NCI-H1417 (cell line): Measurements from ENCODE around the gene APOBEC3G.

Source experiments
- DNase-seq, 3 experiments: peaks; one replicate each; lab custom pipeline; 2025; lab: John Stamatoyannopoulos, UW

APOBEC3G gene

DNA sequence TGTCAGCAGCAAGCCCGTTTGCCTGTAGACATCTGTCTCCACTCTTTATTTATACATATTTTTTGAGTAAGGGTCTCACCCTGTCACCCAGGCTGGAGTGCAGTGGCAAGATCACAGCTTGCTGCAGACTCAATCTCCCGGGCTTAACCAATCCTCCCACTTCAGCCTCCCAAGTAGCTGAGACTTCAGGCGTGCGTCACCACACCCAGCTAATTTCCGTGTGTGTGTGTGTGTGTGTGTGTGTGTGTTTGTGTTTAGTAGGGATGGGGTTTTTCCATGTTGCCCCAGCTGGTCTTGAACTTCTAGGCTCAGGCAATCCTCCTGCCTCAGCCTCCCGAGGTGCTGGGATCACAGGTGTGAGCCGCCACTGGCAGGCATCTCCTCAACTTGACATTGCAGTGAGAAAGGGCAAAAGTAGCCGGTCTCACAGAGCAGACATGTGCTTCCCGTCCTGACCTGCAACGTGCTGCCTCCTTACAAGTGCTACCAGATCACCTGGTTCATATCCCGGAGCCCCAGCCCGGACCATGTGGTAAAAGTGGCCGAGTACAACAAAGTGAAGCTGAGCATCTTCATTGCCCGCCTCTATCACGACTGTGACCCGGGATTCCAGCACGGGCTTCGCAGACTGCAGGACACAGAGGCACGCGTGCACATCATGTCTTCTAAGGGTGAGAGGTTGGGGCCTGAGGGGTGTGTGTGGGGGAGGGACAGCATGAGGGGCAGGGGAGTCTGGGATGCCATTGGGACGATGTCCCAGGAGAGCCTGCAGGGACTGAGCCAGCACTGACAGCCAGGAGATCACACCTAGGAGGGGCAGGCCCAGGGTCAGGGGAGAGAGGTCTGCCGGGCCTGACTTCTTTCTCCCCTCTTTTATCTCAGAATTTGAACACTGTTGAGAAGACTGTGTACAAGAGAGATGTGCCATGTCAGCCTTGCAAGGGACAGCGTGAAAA, 14.3 kb downstream of the APOBEC3G start:
- no peak for DNase-seq

DNA sequence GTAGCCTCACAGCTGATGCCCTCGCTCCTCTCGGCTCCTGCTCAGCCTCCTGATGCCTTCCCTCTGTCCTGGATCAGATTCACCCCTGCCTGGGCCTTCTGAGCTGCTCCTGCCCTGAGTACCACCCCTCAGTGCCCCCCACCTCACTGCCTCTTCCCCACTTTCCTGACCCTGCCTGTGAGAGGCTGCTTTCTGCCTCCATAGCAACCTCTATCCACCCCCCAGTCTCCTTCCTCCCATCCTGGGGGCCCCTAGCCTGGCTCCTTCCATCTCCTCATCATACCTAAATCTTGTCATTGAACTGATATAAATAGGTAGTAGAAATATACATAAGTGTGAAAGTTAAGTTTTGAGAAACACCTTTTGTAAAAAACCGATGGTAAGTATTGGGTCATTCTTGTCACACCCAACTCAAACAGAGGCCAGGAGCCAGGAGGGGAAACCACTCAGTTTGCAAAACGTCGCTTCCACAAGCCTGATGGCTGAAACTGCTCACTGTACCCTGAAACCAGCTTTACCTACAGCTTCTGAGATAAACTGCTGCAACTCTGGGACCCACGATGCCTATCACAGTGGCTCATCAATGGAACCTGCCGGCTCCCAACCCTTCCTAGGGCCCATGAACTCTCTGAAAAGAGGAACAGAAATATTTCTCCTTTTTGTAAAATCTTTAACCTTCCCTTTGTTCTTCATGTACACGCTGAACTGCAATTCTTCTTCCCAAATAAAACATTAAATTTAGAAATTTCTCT, 15.2 kb downstream of the APOBEC3G start:
- DNase-seq, result no peak

DNA sequence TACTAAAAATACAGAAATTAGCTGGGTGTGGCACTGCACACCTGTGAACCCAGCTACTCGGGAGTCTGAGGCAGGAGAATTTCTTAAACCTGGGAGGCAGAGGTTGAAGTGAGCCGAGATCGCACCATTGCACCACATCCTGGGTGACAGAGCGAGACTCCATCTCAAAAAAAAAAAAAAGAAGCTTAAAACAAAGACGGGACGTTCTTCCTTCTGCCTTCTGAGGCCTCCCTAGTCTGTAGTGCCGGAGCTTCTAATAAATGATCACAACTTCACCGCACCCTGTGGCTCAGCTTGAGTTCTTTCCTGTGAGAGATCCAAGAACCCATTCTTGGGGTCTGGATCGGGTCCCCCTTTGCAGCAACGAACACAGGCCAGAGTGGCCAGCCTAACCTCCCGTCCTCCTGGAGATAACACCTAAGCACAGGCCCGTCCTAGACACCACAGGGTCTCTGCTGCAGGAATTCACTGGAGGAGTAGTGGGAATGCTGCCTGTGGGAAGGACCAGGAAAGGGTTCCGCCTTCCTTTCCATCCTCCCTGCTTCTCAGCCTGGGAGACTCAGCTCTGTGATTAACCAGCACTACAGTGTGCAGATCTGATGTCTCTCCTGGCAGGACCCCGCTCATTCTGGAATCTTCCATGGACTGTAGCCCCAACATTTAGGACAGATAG, 17.8 kb downstream of the APOBEC3G start:
- no peak for DNase-seq

DNA sequence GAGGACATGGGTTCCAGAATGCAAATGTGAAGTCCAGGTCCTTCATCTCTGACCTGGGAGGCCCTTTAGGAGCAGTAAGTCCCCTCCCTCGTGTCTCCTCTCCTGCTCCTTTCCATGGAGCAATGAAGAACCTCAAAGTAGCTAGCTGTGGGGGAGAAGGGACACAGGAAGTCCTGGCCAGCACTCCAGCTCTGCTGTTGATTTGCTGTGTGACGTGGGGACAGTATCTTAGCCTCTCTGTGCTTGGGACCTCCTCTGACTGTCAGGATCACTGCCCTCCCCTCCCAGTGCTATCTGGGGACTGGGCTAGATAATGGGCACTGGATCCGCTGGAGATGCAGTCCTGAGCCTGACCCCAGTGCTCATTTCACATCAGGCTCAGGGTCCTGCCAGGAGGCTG, 18.9 kb downstream of the APOBEC3G start:
- DNase-seq, result no peak

DNA sequence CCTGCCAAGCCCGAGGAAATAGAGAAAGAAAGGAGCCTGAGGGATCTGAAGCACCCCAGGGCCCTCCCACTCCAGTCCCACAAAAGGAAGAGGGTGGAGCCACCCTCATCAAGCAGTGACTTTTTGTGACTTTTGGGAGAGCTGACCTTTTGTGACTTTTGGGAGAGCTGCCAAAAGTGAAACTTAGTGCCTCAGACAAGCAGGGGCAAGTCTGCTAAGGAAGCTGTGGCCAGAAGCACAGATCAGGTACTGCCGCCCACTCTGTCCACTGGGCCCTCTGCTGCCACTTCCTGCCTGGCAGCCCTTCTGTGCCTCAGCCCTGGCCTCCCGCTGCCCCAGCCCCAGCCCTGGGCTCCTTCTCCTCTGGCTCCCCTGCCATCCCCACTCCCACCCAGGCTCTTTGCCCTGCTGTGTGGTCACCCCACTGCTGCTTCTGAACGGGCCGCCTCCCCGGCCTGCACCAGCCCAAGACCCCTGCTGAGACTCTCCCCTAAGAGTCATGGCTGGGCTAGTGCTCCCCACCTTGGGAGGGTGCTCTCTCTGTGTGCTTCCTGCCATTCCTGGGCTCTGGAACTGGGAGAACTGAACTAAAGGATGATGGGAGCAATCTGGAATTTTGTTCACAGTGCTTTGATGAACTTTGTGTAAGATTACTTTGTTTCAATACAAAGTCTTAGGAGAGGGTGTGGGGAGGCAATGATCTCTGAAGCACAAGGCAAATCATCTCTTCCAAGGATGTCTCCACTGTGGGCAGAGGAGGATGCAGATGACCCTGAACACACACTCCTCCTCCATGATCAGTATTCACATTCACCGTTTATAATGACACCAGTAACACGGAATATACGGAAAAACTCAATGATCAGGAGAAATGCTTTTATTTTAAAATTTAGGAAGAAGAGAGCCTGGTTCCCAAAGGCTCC, 20.3 kb downstream of the APOBEC3G start, which contains the start of gene APOBEC3H:
TSS of gene APOBEC3H (plus strand) at position 147 of the 923 bp plus-strand sequence. CDS start 3,035 bp downstream, outside the sequence.
- no peak for DNase-seq

DNA sequence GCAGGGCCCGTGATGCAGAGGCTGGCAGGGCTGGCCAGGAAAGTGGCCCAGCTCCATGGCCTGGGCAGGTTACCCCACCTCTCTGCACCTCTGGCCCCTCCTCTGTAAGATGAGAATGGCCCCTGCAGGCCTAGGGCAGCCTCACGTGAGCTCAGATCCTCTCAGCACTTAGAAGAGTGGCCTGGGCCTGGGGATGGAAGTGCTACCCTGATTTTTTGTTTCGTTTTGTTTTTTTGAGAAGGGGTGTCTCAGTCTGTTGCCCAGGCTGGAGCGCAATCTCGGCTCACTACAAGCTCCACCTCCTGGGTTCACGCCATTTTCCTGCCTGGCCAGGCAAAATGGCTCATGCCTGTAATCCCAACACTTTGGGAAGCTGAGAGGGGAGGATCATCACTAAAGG, 21.0 kb downstream of the APOBEC3G start:
- no peak for DNase-seq

DNA sequence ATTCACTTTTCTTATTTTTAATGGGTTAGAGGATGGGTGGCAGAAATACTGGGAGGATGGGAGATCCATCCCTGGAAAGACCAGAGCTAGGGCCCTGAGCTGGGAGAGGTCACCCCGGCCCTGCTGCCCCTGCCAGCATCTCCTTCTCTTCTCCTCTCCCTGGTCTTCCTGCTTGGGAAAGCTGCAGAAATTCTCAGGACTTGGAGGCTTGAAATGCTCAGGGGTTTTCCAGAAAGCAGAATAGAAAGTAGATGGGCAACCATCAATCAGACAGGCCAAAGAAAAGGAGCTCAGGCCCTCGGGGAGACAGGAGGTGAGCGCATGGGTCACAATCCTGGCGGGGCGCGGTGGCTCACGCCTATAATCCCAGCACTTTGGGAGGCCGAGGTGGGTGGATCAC, 21.5 kb downstream of the APOBEC3G start:
- DNase-seq, result no peak

DNA sequence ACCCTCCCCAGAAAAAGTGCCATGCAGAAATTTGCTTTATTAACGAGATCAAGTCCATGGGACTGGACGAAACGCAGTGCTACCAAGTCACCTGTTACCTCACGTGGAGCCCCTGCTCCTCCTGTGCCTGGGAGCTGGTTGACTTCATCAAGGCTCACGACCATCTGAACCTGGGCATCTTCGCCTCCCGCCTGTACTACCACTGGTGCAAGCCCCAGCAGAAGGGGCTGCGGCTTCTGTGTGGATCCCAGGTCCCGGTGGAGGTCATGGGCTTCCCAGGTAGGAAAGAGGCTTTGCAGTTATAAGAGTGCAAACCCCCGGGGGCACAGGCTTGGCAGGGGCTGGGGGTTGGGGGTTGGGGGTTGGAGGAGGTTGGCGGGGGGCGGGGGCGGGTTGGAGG, 24.2 kb downstream of the APOBEC3G start:
- no peak for DNase-seq

DNA sequence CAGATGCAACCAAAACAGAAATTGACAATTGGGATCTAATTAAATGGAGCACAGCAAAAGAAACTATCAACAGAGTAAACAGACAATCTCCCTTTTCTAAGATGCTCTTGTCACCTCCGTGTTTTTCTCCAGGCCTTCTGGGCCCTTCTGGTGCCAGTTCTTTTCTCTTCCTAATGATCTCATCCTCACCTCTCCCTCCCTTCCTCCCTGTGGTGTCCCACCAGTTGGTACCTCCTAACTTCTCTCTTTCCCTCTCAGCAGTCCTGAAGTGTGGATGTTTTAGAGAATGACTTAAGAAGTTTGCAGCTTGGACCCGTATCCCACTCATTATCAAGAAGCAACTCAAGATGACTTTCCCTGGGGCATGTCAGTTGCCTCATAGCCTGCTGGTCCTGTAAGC, 26.4 kb downstream of the APOBEC3G start:
- no peak for DNase-seq

DNA sequence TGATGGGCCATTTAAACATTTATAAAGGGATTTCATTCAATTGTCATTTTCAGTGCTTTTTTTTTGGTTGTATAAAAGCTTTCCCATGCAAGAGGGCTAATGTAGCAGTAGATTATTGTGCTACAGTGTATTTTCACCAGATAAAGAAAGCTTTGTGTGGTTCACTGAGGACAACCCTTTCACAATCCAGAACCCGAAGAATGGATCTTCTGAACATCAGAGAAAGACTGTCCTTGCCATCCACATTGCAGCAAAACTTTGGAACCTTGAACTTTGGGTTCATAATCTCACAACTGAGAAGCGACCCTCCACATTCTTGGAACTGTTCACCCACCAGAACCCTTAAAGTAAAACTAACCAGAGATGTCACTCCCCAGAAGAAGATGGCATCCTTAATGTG, 29.3 kb downstream of the APOBEC3G start:
- no peak for DNase-seq

DNA sequence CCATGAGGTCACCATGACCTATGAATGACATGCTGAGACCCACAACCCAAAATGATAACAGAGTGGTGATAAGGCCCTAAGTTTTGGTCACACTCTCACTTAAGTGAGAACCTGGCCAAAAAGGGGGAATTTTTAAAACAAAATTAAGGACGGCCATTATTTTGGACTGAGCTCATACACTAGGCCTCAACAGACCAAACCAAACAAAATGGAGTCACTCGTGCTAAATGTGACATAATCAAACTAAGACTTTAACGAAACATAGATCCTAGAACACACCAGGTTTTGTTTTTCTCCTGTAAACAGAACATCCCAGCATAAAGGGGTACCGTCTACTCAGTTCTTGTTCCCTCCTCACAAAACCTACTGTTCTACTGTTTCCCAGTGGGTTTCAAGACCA, 31.4 kb downstream of the APOBEC3G start:
- DNase-seq, result no peak

DNA sequence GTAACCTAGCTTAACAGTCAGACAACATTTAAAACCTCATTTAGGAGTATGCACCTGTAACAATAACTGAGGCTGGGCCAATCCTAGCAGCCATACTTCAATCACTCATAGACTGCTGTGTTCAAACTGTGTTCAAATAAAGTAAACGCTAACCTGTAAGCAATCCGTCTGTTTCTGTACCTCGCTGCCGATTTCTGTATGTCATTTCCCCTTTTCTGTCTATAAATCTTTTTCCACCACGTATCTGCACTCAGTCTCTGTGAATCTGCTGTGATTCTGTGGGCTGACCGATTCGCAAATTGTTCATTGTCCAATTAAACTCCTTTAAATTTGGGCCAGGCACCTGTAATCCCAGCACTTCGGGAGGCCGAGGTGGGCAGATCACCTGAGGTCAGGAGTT, 32.3 kb downstream of the APOBEC3G start:
- no peak for DNase-seq

DNA sequence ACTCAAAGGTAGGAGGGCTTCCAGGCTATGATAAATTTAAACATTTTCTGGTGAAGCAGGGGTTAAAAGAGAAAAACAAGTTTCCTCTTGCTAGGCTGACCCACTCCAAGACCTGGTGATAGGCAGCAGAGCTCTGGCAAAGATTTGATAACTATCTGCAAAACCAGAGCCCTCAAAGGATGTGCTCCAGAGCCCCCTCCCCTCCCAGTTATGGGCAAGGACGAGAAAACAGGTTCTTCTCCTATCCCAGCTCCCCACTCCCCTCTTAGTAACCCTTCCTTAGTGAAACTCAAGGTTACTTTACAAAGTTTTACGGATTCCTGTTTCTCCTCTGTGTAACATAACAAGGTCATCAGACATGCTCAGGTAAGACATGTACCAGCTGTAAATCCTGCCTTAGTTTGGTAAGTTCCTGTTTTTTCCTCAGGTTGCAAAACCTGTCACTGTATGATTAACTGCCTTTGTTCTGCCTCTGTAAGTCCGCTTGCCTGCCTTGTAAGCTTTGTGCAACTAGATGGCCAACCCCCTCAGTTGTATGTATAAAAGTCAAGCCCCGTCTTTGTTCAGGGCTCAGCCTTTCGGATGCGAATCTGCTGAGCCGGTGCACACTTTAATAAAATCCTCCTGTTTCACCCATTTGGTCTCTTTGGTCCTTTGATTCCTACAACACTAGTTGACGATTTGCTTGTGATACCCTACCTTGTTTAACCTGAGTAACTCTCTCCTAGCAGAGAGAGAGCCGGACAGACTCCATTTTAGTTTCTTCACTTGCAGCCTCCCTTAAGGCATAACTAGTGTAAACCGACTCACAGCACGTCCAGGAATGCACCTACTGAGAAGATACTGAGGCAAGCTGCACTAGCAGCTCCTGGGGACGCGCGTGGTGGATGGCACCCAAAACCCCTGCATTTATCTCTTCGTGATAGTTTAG, 33.8 kb downstream of the APOBEC3G start:
- peak in 1 of 3 experiments; percentile 32 for DNase-seq

DNA sequence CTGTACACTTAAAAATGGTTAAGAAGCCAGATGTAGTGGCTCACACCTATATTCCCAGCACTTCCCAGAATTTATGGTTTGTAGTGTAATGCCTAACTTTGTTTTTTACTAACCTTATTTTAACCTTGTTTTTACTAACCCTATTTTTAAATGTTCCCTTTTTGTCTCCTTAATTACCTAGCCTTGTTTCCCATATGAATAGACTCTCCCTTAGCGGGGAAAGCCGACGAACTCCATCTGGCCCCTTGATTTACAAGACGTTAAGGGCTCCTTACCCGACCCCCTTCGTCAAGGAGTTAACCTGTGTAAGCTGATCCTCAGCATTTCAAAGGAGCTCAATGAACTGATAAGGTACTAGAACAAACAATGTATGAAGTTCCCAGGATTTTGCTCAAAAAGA, 37.0 kb downstream of the APOBEC3G start:
- no peak for DNase-seq

DNA sequence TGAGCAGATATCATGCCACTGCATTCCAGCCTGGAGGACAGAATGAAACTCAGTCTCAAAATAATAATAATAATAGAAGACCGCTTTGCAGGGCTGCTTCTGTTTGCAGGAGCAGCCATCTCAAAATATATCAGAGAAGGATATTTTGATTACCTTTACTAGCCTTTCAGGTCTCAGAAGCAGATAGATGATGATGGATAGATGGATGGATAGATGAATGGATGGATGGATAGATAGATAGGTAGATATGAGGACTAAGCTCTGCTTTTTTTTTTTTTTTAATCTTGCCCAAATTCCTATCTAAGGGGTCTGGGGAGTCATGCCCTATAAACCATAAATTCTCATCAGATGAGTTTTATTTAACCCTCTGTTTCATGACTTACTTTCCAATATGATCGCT, 38.5 kb downstream of the APOBEC3G start:
- no peak for DNase-seq

DNA sequence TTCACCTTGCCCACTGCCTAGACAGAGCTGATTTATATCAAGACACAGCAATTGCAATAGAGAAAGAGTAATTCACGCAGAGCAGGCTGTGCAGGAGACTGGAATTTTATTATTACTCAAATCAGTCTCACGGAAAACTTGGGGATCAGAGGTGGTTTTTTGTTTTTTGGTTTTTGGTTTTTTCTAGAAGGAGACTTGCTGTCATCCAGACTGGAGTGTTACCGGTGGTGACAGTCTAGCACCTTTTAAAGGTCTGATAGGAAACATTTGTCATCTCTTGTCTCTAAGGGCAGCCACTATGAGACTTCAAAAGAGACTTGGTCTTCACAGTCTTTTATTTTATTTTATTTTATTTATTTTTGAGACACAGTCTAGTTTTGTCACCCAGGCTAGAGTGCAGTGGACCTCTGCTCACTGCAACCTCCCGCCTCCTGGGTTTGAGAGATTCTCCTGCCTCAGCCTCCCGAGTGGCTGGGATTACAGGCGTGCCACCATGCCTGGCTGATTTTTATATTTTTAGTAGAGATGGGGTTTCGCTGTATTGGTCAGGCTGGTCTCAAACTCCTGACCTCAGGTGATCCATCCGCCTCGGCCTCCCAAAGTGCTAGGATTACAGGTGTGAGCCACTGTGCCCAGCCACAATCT, 39.0 kb downstream of the APOBEC3G start:
- no peak for DNase-seq

DNA sequence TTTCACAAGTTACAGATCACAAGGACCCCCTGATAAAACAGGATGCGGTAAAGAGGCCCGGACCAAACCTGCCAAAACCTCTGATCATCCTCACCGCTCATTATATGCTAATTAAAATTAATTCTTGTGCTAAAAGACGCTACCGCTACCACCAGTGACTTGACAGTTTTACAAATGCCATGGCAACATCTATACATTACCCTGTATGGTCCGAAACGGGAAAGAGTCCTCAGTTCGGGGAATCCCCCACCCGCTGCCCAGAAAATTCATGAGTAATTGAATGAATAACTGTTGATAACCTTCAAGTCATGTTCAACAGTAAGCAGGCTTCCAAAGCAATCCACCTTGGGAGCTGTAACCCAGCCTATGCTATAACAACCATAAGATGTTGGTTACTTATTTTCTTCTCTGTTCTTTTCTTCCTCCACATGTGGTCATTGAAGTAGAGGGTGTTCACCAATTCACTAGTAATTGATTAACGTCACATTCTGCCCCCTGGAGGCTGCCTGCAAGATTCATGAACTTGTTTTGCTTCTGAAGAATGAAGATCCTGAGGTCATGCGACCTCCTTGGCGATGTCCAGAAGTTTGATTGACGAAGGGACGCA, 40.6 kb downstream of the APOBEC3G start:
- DNase-seq, result peak in 2 of 3 experiments; percentile 39 to 64

DNA sequence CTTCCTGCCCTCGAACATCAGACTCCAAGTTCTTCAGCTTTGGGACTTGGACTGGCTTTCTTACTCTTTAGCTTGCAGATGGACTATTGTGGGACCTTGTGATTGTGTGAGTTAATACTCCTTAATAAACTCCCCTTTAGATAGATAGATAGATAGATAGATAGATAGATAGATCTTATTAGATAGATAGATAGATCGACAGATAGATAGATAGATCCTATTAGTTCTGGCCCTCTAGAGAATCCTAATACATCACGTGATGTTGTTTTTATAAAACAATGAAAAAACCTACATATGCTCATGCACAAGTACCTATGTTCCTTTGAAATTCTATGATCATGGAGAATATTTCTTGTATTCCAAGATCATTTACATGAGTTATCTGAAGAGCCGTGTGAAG, 43.9 kb downstream of the APOBEC3G start:
- no peak for DNase-seq

DNA sequence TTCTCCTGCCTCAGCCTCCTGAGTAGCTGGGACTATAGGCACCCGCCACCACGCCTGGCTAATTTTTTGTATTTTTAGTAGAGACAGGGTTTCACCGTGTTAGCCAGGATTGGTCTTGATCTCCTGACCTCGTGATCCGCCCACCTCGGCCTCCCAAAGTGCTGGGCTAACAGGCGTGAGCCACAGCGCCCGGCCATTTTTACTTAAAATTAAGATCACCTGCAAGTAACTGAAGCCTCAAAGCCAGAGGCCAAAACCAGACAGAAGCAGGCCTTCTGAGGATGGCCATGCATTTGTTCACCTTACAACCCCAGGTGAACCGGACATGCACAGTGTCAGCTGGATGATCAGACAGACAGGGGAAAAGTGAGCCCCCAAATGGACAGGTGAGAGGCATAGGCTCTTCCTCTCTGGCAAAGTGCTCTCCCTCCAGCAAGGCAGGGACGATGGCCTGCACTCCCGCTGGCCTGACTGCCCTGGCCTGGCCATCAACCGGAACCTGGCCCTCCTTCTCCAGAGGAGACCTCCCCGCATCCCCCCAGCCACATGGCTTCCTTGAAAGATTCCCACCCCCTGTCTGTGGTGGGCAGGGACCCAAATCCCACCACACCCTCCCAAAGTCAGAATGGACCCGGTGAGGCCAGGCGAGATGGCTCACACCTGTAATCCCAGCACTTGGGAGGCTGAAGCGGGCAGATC, 45.8 kb downstream of the APOBEC3G start:
- DNase-seq, result no peak
